GM13977 (cell line): ENCODE results near the gene CCDC138.

Source experiments
- DNase-seq: peaks from one replicate; pipeline ENCODE4 v3.0.0; 2012; ENCODE audit warnings: low spot score
- CTCF ChIP-seq: IDR thresholded peaks from 2 replicates; pipeline ENCODE4 v1.5.1; 2012; ENCODE audit warnings: mild to moderate bottlenecking, control low read depth; ENCODE audit not compliant: insufficient read depth; ENCODE audit errors: extremely low read depth, missing control alignments
- in situ Hi-C: fragments of 300-500 bp; cut with MboI; formaldehyde crosslinking; loops from one replicate; pipeline ENCODE4 v1.12.0; 2022; ENCODE audit warnings: low sequenced_read_pairs, low pct_unique_long_range_greater_than_20kb, mixed read lengths, inconsistent platforms; ENCODE audit not compliant: unreplicated experiment

Gene CCDC138

DNA sequence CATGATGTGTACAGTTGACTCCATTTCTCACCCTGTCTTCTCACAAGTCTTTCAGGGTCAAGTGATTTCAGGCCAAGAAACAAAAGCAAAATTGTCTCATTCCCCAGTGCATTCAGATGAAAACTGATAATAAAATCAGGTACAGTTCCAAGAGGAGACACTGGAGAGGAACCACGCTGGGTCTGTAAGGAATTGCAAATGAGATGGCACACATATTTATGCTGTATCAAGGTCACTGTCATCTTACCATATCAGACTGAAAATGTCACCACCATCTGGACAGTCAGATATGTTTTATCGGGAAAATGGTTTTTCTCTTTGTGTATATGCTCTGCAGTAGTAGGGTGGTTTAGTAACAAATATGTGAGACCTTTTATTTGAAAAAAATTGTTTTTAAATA is 91.7 kb downstream of the CCDC138 start:
- DNase-seq = no peak
- no peak for TF ChIP-seq CTCF
- in situ Hi-C loops = no loop called here

- in situ Hi-C loops = no loop called here
- no peak for TF ChIP-seq CTCF
- no peak for DNase-seq
Observed at GRCh38 chr2:108884619-108885018, 98.0 kb downstream of the CCDC138 start.

- in situ Hi-C loops = no loop called here
- DNase-seq = no peak
- no peak for TF ChIP-seq CTCF
Observed at GRCh38 chr2:108889907-108890306, 103.3 kb downstream of the CCDC138 start.

- DNase-seq = no peak
- TF ChIP-seq CTCF = no peak
- in situ Hi-C loops = no loop called here
Observed at GRCh38 chr2:108893277-108893676, 106.7 kb downstream of the CCDC138 start.

DNA sequence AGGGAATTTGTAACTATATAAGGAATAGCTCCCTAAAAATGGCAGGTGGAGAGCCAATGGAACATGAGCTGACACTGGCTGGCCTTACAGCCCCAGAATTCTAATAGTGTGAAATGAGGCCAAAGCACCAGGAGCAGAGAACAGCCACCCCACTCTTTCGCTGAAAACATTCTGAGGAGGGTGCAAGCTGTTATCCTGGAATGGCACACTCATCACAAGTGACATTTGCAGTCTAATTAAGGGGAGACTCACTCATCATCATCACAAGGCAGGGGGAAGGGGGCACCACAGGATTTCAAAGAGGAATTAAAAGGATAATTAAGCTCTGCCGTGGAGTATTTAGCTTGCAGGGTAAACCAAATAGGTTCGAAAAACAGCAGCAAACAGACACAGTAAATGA is 108.2 kb downstream of the CCDC138 start:
- in situ Hi-C loops = no loop called here
- no peak for TF ChIP-seq CTCF
- no peak for DNase-seq

GRCh38 chr2:108895188-108895587 is 108.6 kb downstream of the CCDC138 start:
- in situ Hi-C loops = no loop called here
- no peak for DNase-seq
- TF ChIP-seq CTCF = no peak

- in situ Hi-C loops = no loop called here
- TF ChIP-seq CTCF = no peak
- DNase-seq = no peak
Observed at GRCh38 chr2:108896741-108897140, 110.2 kb downstream of the CCDC138 start.
